Mesendoderm (in vitro differentiated cells): Measurements from ENCODE around the gene MAD1L1.

Experiments
- DNase-seq: peaks from one replicate; pipeline ENCODE4 v3.0.0; 2013
- H2AK5ac ChIP-seq: 2 replicates; pipeline ENCODE4 v1.6.1; 2013; ENCODE audit warnings: low read length, inconsistent platforms
- H2BK120ac ChIP-seq: 2 replicates; pipeline ENCODE4 v1.6.1; 2013; ENCODE audit warnings: low read depth, mild to moderate bottlenecking, low read length, moderate library complexity, mixed read lengths
- H2BK15ac ChIP-seq: replicated peaks from 2 replicates; pipeline ENCODE4 v1.6.1; 2013; ENCODE audit warnings: low read depth, mild to moderate bottlenecking, moderate library complexity
- H2BK5ac ChIP-seq: 2 replicates; pipeline ENCODE4 v1.6.1; 2013; ENCODE audit warnings: low read length, inconsistent platforms
- H3K18ac ChIP-seq: 2 replicates; pipeline ENCODE4 v1.6.1; 2013; ENCODE audit warnings: mild to moderate bottlenecking, low read length, mixed read lengths
- H3K23ac ChIP-seq: one replicate; pipeline ENCODE4 v1.6.1; 2013; ENCODE audit warnings: low read length
- H3K27ac ChIP-seq: 2 replicates; pipeline ENCODE4 v1.5.1; 2013; ENCODE audit warnings: low read depth, mild to moderate bottlenecking, inconsistent platforms, low read length, moderate library complexity
- H3K27me3 ChIP-seq: 2 replicates; pipeline ENCODE4 v1.6.1; 2013; ENCODE audit warnings: low read length, control low read depth, mild to moderate bottlenecking, inconsistent platforms; ENCODE audit not compliant: insufficient read depth, poor library complexity
- H3K36me3 ChIP-seq: 2 replicates; pipeline ENCODE4 v1.6.1; 2013; ENCODE audit warnings: low read length, inconsistent platforms; ENCODE audit not compliant: control insufficient read depth, insufficient read depth
- H3K4ac ChIP-seq: one replicate; pipeline ENCODE4 v1.6.1; 2013; ENCODE audit warnings: low read depth, mild to moderate bottlenecking, low read length, moderate library complexity
- H3K4me1 ChIP-seq: 2 replicates; pipeline ENCODE4 v1.6.1; 2013; ENCODE audit warnings: low read depth, low read length, inconsistent platforms; ENCODE audit not compliant: control insufficient read depth
- H3K4me2 ChIP-seq: 2 replicates; pipeline ENCODE4 v1.6.1; 2013; ENCODE audit warnings: low read length
- H3K4me3 ChIP-seq: 2 replicates; pipeline ENCODE4 v1.5.1; 2013; ENCODE audit warnings: mild to moderate bottlenecking, low read length
- H3K56ac ChIP-seq: one replicate; pipeline ENCODE4 v1.6.1; 2013; ENCODE audit warnings: low read length
- H3K79me1 ChIP-seq: 2 replicates; pipeline ENCODE4 v1.6.1; 2013; ENCODE audit warnings: low read length, inconsistent platforms
- H3K79me2 ChIP-seq: 2 replicates; pipeline ENCODE4 v1.6.1; 2013; ENCODE audit warnings: mild to moderate bottlenecking, low read length; ENCODE audit not compliant: control insufficient read depth, insufficient read depth
- H3K9ac ChIP-seq: 2 replicates; pipeline ENCODE4 v1.6.1; 2013; ENCODE audit warnings: low read length, inconsistent platforms
- H4K5ac ChIP-seq: one replicate; pipeline ENCODE4 v1.6.1; 2013; ENCODE audit warnings: low read length
- H4K8ac ChIP-seq: one replicate; pipeline ENCODE4 v1.6.1; 2013; ENCODE audit warnings: low read depth, mild to moderate bottlenecking, control low read depth, low read length, moderate library complexity
- WGBS: extraction: QIAGEN DNeasy Blood & Tissue Kit; methylation state at CpG from one replicate; pipeline ENCODE4 v1.1.7; 2013; ENCODE audit warnings: low lambda C conversion rate, missing lambda C conversion rate; ENCODE audit not compliant: insufficient coverage; ENCODE audit errors: extremely low coverage; 5-methylcytosine and 5-hydroxymethylcytosine counted together

Gene MAD1L1

GRCh38 chr7:1867370-1868260 is 365.1 kb downstream of the MAD1L1 start:
- peaks cover 2% of the 10 kb centered on the region for H3K4me1 ChIP-seq
- H2BK15ac ChIP-seq: no peak overlapping the region
- DNase-seq: no peak
- H2AK5ac ChIP-seq: no peak overlapping the region
- no peak overlapping the region for H3K9ac ChIP-seq
- H4K8ac ChIP-seq: no peak overlapping the region
- no peak overlapping the region for H4K5ac ChIP-seq
- H3K79me2 ChIP-seq: no peaks in the 10 kb centered on the region
- H3K4me3 ChIP-seq: no peak overlapping the region
- H3K4ac ChIP-seq: no peak overlapping the region
- no peaks in the 10 kb centered on the region for H3K27me3 ChIP-seq
- no peak overlapping the region for H3K27ac ChIP-seq
- no peak overlapping the region for H2BK120ac ChIP-seq
- H3K36me3 ChIP-seq: no peaks in the 10 kb centered on the region
- H3K23ac ChIP-seq: no peak overlapping the region
- no peak overlapping the region for H3K4me2 ChIP-seq
- H2BK5ac ChIP-seq: no peak overlapping the region
- no peak overlapping the region for H3K18ac ChIP-seq
- H3K56ac ChIP-seq: no peak overlapping the region
- WGBS: no CpG with 5 or more reads among the region's 29 CpGs
- H3K79me1 ChIP-seq: no peaks in the 10 kb centered on the region

DNA sequence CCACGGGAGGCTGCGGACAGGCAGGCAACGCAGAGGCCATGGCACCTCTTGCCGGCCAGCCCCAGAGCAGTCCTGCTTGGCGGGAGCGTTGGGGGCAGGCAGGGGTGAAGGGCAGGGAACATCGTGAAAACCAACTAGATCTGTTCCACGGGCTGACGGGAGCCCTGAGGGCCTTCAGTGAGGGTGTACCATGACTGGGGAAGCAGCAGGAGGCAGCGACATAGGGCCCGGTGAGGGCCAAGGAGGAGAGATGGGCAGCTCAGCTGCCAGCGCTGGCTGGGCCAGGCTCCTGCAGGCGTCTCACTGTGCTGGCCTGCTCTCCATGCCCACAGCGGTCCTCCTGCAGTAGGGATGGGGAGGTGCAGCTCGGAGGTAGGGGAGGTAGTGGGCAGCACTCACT is 366.1 kb downstream of the MAD1L1 start:
- Histone ChIP-seq H3K18ac (no peak overlapping the region), H3K4me1 (peaks cover 2% of the 10 kb centered on the region), H4K5ac (no peak overlapping the region), H3K4ac (no peak overlapping the region), H2BK15ac (no peak overlapping the region), H3K56ac (no peak overlapping the region), H3K36me3 (no peaks in the 10 kb centered on the region), H3K27ac (no peak overlapping the region), H2AK5ac (no peak overlapping the region), H3K27me3 (no peaks in the 10 kb centered on the region), H3K4me2 (no peak overlapping the region), H3K9ac (no peak overlapping the region), H4K8ac (no peak overlapping the region), H3K23ac (no peak overlapping the region), H2BK120ac (no peak overlapping the region), H3K4me3 (no peak overlapping the region), H3K79me2 (no peaks in the 10 kb centered on the region), H3K79me1 (no peaks in the 10 kb centered on the region), H2BK5ac (no peak overlapping the region)
- no peak for DNase-seq
- WGBS: no CpG with 5 or more reads among the region's 15 CpGs

GRCh38 chr7:1865571-1866255 is 367.0 kb downstream of the MAD1L1 start:
- no peak overlapping the region for H3K4me3 ChIP-seq
- H3K79me2 ChIP-seq: no peaks in the 10 kb centered on the region
- H4K8ac ChIP-seq: no peak overlapping the region
- no peak overlapping the region for H3K9ac ChIP-seq
- no peaks in the 10 kb centered on the region for H3K27me3 ChIP-seq
- no peak overlapping the region for H3K18ac ChIP-seq
- no peak overlapping the region for H3K23ac ChIP-seq
- H2BK5ac ChIP-seq: no peak overlapping the region
- DNase-seq: no peak
- H4K5ac ChIP-seq: no peak overlapping the region
- no peak overlapping the region for H3K4me2 ChIP-seq
- no peak overlapping the region for H2BK120ac ChIP-seq
- no CpG with 5 or more reads among the region's 19 CpGs for WGBS
- H3K56ac ChIP-seq: no peak overlapping the region
- no peaks in the 10 kb centered on the region for H3K79me1 ChIP-seq
- H3K36me3 ChIP-seq: no peaks in the 10 kb centered on the region
- peaks cover 2% of the 10 kb centered on the region for H3K4me1 ChIP-seq
- H3K4ac ChIP-seq: no peak overlapping the region
- H3K27ac ChIP-seq: no peak overlapping the region
- H2AK5ac ChIP-seq: no peak overlapping the region
- no peak overlapping the region for H2BK15ac ChIP-seq

DNA sequence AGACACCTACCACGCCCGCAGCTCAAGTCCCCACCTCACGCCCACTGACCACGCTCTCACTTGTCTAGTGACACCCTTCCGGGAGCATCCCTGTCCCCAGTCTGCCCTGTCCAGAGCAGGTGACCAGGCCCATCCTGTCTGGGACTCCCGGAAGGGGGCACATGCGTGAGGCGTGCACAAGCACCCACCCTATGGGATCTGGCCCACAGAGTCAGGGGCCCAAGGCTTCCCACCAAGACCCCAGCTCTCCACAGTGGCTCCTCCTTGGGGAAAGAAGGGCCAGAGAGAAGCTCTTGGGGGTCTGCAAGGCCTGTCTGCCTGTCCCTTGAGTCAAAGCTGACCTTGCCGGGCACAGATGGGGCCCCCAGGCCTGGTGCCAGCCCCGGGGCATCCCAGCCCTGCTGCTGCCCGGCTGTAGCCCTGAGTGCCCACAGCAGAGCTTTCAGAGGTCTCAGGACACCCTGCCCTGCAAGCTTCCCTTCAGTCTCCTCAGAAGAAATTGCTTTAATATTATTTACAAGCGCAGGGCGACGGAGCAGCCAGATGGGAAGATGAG is 367.7 kb downstream of the MAD1L1 start:
- Histone ChIP-seq H3K4ac (no peak overlapping the region), H3K79me2 (no peaks in the 10 kb centered on the region), H3K4me1 (peaks cover 2% of the 10 kb centered on the region), H3K36me3 (no peaks in the 10 kb centered on the region), H3K27me3 (no peaks in the 10 kb centered on the region), H3K23ac (no peak overlapping the region), H3K27ac (no peak overlapping the region), H3K4me2 (no peak overlapping the region), H3K9ac (no peak overlapping the region), H4K8ac (no peak overlapping the region), H2BK120ac (no peak overlapping the region), H3K4me3 (no peak overlapping the region), H2BK5ac (no peak overlapping the region), H3K18ac (no peak overlapping the region), H2AK5ac (no peak overlapping the region), H2BK15ac (no peak overlapping the region), H4K5ac (no peak overlapping the region), H3K56ac (no peak overlapping the region), H3K79me1 (no peaks in the 10 kb centered on the region)
- no peak for DNase-seq
- WGBS: no CpG with 5 or more reads among the region's 14 CpGs

GRCh38 chr7:1864161-1864940 is 368.4 kb downstream of the MAD1L1 start:
- peak; percentile 26 for DNase-seq

More at GRCh38 chr7:1864161-1864940, 368.4 kb downstream of the MAD1L1 start:
- Histone ChIP-seq H3K27ac (peak overlapping the region; percentile 7), H3K18ac (no peak overlapping the region), H3K4me2 (no peak overlapping the region), H4K5ac (no peak overlapping the region), H3K79me1 (no peaks in the 10 kb centered on the region), H3K36me3 (no peaks in the 10 kb centered on the region), H3K27me3 (no peaks in the 10 kb centered on the region), H2BK5ac (no peak overlapping the region), H3K23ac (no peak overlapping the region), H4K8ac (no peak overlapping the region), H3K4me1 (peaks cover 2% of the 10 kb centered on the region), H2BK120ac (no peak overlapping the region), H2AK5ac (no peak overlapping the region), H2BK15ac (no peak overlapping the region), H3K4ac (no peak overlapping the region), H3K4me3 (no peak overlapping the region), H3K56ac (peak overlapping the region; percentile 10), H3K79me2 (no peaks in the 10 kb centered on the region), H3K9ac (no peak overlapping the region)
- no CpG with 5 or more reads among the region's 25 CpGs for WGBS
